Tibial artery (tissue), 4 donors: ENCODE measurements around the gene DUSP19.

Source experiments
- DNase-seq, 2 donors: peaks; one replicate each; pipeline ENCODE4 v3.0.0-alpha.2; 2019
- H3K27ac ChIP-seq, 2 donors: fragments of 200-600 bp; sonication (generic) in 1 of 2; 1 replicate in 1 of 2; 2 replicates in 1 of 2; pipeline ENCODE4 v1.5.1; 2018 to 2019; ENCODE audit warnings: mild to moderate bottlenecking in 1 of 2
- H3K27me3 ChIP-seq, 2 donors: fragments of 200-600 bp; sonication (generic) in 1 of 2; one replicate each; pipeline versions ENCODE4 v1.5.1 to v1.6.0; 2016 to 2019
- H3K36me3 ChIP-seq, 3 donors: fragments of 200-600 bp; sonication (generic) in 2 of 3; one replicate each; pipeline ENCODE4 v1.5.1; 2016 to 2019; ENCODE audit warnings: mild to moderate bottlenecking in 2 of 3
- H3K4me1 ChIP-seq, 4 donors: fragments of 200-600 bp; sonication (generic) in 2 of 4; 1 replicate in 3 of 4; 2 replicates in 1 of 4; pipeline ENCODE4 v1.5.1; 2016 to 2019
- H3K4me3 ChIP-seq, 2 donors: fragments of 200-600 bp; sonication (generic) in 1 of 2; 1 replicate in 1 of 2; 2 replicates in 1 of 2; pipeline ENCODE4 v1.5.1; 2018 to 2019; ENCODE audit warnings: mild to moderate bottlenecking in 2 of 2
- H3K9me3 ChIP-seq, 3 donors: fragments of 200-600 bp; sonication (generic) in 1 of 3; one replicate each; pipeline ENCODE4 v1.5.1; 2016 to 2019
- intact Hi-C: fragments of 100-400 bp; cut with DNase I; formaldehyde crosslinking; loops from one replicate; pipeline ENCODE4 v1.15.0; 2023; ENCODE audit warnings: low total_unique reads
- TF ChIP-seq, protein P1 (sequence below), 2 experiments: fragments of 200-600 bp in 1 of 2; fragments of 450-650 bp in 1 of 2; IDR thresholded peaks; one replicate each; pipeline ENCODE4 v1.5.1; 2017 to 2019; ENCODE audit warnings: antibody characterized with exemption in 2 of 2, mild to moderate bottlenecking in 1 of 2, moderate library complexity in 1 of 2

The DUSP19 gene

DNA sequence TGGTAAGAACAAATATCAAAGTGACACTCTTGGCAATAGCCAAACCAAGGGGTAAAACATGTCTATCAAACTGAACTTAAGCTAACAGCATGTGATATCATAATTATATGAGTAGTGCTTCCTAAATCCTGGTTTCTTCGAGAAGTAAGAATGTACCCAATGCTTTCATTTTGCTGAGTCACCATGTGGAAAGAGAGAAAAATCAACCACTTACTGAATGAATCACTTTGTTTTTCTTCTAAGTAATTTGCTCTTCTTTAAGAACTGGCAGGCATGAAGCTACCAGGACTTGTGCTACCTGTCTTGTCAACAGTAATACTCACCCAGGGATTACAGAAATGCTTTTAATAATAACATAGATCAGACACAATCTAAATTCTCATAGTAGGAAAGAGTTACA, 19.0 kb upstream of the DUSP19 start:
- no peaks in the 10 kb centered on the region for H3K9me3 ChIP-seq
- intact Hi-C loops = no loop called here
- TF ChIP-seq, protein P1, sequence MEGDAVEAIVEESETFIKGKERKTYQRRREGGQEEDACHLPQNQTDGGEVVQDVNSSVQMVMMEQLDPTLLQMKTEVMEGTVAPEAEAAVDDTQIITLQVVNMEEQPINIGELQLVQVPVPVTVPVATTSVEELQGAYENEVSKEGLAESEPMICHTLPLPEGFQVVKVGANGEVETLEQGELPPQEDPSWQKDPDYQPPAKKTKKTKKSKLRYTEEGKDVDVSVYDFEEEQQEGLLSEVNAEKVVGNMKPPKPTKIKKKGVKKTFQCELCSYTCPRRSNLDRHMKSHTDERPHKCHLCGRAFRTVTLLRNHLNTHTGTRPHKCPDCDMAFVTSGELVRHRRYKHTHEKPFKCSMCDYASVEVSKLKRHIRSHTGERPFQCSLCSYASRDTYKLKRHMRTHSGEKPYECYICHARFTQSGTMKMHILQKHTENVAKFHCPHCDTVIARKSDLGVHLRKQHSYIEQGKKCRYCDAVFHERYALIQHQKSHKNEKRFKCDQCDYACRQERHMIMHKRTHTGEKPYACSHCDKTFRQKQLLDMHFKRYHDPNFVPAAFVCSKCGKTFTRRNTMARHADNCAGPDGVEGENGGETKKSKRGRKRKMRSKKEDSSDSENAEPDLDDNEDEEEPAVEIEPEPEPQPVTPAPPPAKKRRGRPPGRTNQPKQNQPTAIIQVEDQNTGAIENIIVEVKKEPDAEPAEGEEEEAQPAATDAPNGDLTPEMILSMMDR (IDR thresholded peaks at IDR 0.05) = no peak
- H3K4me1 ChIP-seq = peaks cover 0 to 11% (median 0%) of the 10 kb centered on the region in 4 donors
- no peak overlapping the region for H3K27ac ChIP-seq
- DNase-seq = no peak
- H3K4me3 ChIP-seq = no peak overlapping the region
- no peaks in the 10 kb centered on the region for H3K27me3 ChIP-seq
- H3K36me3 ChIP-seq = no peaks in the 10 kb centered on the region

DNA sequence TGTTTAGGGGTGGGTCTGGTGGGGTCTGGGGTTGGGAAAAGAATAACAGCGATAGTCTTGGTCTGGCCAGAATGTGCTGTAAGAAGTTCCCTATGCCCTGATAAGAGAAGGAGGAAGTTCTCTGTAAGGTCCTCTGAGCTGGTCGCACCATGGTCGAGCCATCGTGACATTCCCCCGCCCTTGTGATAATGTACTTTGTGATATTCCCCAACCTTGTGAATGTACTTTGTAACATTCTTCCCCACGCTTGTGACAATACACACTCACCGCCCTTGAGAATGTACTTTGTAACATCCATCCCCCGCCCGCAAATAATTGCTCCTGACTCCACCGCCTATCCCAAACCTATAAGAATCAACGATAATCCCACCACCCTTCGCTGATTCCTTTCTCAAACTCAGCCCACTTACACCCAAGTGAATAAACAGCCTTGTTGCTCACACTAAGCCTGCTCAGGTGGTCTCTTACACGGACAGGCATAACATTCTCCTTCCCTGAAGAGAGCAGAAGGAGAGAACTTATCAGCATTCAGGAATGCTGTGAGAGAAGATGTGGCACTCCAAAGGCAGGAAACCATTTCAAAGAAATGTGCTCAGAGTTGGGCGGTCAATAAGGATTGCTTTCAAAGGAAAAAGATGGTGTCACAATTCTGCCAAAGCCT, 17.8 kb upstream of the DUSP19 start:
- intact Hi-C loops = no loop called here
- Histone ChIP-seq H3K36me3 (no peaks in the 10 kb centered on the region), H3K9me3 (no peaks in the 10 kb centered on the region), H3K4me1 (peaks cover 0 to 11% (median 0%) of the 10 kb centered on the region in 4 donors), H3K4me3 (no peak overlapping the region), H3K27me3 (no peaks in the 10 kb centered on the region), H3K27ac (no peak overlapping the region)
- DNase-seq = no peak
- TF ChIP-seq, protein P1 (IDR thresholded peaks at IDR 0.05) = no peak

DNA sequence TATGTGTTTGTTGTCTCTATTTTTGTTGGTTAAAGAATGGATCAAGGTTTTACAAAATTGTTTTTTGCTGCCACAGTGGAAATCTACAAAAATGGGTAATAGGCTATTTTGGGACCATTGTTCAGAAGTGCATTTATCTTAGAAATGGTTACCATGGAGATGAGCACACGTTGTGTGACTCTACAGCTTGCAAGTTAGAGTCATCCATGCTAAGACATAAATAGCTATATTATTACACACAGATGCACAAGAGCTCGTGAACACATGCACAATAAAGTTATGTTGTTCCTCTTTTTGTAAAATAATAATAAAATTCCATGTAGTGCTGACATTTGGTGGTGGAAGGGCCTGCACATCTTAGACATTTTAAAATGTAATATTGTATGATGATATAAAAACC, 15.5 kb upstream of the DUSP19 start:
- H3K27me3 ChIP-seq = no peaks in the 10 kb centered on the region
- no peaks in the 10 kb centered on the region for H3K9me3 ChIP-seq
- TF ChIP-seq, protein P1 (IDR thresholded peaks at IDR 0.05) = no peak
- no peaks in the 10 kb centered on the region for H3K4me1 ChIP-seq
- no peak overlapping the region for H3K4me3 ChIP-seq
- H3K27ac ChIP-seq = no peak overlapping the region
- DNase-seq = no peak
- no peaks in the 10 kb centered on the region for H3K36me3 ChIP-seq
- intact Hi-C loops = no loop called here

DNA sequence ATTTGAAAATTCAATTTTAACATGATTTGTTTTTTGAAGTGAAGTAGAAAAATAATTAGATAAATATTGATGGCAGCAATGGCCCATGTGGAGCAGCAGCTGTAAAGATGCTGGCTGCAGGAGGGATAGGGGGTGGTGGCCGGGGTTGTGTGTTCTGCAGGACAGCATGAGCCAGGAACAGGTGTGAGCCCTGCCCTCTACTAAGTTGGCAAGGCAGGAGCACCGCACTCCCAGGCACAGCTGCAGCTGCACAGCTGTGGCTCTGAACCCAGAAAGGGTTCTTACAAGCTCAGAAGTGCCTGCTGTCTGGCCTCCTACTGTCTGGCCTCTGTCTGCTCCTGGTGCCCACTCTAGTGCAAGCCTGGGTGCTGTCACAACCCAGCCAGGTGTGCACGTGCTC, 10.0 kb upstream of the DUSP19 start:
- DNase-seq = no peak
- H3K9me3 ChIP-seq = no peaks in the 10 kb centered on the region
- H3K27me3 ChIP-seq = peaks cover 0 to 10% of the 10 kb centered on the region in 2 donors
- intact Hi-C loops = no loop called here
- no peaks in the 10 kb centered on the region for H3K36me3 ChIP-seq
- no peak overlapping the region for H3K27ac ChIP-seq
- TF ChIP-seq, protein P1 (IDR thresholded peaks at IDR 0.05) = no peak
- no peak overlapping the region for H3K4me3 ChIP-seq
- no peaks in the 10 kb centered on the region for H3K4me1 ChIP-seq

DNA sequence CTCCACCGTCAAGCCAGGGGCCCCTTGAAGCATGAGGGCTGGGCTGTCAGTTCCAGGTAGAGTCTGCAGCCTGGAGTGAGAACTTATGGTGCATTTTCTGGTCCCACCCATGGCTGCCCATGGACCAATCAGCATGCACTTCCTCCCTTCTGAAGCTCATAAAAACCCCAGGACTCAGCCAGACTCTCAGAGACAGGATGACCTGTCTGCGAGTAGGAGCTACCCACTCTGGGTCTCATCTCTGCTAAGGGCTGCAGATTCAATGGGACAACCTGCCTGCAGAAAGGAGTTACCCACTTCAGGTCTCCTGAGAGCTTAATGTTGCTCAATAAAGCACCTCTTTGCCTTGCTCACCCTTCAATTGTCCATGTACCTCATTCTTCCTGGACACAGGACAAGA, 9.4 kb upstream of the DUSP19 start:
- intact Hi-C loops = no loop called here
- Histone ChIP-seq H3K36me3 (no peaks in the 10 kb centered on the region), H3K27me3 (peaks cover 0 to 10% of the 10 kb centered on the region in 2 donors), H3K27ac (no peak overlapping the region), H3K4me1 (no peaks in the 10 kb centered on the region), H3K9me3 (no peaks in the 10 kb centered on the region), H3K4me3 (no peak overlapping the region)
- DNase-seq = no peak
- TF ChIP-seq, protein P1 (IDR thresholded peaks at IDR 0.05) = no peak
